ENCODE measurements around the gene FGFBP2. TPM values are rescaled to one million over a fixed set of nuclear protein-coding genes. Genes with fewer than 3 reads are reported as not detected.

Gene FGFBP2
- total RNA-seq, 1 donor from 2014 or later: 2.0 TPM

DNA sequence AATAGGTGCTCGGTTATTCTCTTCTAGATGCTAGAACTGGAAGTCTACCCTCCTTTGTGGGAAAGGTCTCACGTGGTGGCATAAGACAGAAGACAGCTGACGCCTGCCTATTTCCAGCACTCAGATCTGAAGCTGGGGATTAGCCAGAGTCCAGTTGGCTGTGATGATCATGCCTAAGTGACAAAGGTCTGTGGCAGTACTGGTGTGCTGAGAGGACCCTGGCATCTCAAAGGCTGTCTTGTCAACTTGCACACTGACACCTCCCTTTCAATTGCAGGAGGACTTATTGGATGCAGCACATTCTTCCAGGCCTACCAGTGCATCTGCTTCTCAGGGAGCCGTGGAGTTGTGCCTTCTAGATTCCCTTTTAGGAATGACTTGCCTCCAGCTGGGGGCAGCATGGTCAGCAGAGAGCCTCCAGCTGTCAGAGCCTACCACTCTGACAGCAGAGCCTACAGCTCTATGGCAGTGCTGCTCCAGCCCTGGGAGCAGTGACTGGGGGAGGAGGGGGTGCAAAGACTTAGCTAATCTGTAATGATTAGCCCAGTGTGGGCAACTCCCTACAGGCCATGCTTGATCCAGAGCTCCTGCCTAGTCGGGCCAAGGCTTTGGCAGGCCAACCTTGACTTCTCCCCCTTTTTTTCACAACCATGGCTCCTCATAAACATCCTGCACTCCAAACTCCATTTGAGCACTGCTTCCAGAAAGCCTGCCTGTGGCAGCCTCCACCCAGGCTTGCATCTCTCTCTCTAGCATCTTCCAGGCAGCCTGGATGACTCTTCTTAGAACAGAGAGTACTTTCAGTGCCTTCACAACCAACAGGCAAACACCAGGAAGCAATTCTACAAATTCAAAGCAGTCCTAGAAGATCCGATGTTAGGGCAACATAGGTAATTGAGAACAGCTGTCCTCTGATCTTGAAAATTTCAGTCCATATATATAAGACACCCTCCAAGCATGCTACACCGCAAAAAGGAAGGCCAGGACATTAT lies 13.8 kb upstream of the FGFBP2 start:
- intact Hi-C loops (cut with DNase I): no loop called here
- ATAC-seq (ENCODE audit: poor library complexity): peak; percentile 89
- no peak for DNase-seq

DNA sequence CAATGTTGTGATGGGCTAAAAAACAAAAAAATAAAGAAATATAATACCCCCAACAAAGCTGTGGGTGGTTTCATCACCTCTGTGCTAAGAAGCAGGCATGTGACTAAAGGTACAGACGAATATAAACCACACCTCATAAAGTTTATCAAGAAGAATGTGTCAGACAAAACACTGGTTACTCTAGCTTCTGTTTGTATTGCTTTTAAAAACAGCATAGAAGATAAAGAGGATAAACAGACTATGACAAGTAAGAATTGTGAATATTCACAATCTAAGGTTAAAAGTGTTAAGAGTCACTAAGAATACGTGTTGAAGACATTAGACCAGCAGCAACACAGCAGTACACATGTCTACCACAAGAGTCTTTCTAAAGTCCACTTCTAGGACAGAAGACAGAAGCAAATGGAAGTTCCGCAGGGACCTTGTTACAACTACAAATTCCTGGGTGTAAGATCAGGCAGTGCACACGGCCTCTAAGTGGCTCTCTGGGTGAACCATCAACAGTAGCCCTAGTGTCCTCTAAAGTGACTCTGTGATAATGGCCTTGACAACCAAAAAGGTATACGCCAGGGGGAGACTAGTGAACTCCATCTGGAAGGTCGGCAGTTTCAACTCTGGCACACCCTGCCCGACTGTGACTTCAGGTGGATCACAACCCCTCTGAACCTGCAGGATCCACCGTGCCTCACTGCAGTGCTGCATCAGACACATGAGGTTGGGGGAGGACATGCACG lies 8.3 kb upstream of the FGFBP2 start:
- DNase-seq: no peak
- intact Hi-C loops (cut with DNase I): no loop called here
- no peak for ATAC-seq (ENCODE audit: poor library complexity)

DNA sequence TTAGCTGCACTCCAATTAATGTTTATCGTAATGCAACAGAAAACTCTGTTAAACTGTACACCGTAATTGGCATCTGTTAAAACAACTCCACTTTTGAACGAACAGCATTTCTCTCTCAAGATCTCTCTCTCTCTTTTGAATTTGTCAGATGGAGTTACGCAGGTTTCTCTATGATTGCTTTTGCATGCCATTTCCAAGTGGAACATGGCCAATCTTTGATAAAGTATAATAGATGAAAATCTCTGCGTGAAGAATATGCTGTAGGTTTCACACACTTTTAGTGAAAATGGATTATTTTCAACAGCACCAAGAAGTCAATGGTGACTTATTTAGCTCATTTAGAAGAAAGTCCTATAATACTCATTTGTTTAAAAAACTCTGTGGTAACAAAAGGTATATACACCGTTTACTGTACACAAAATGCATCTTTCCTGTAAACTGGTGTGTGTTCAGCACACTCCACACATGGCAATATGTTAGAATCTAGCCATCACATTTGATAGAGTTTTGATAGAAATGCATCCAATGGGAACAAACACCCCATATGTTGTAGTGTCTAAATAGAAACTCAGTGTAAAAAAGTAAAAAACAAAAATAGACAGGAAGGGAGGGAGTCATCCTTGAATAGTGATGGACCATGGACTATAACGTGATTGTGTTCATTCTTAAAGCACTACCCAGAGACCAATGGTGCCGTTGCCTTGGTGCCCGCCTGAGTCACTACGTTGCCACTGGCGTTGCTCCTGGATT lies 5.8 kb upstream of the FGFBP2 start:
- ATAC-seq (ENCODE audit: poor library complexity): no peak
- intact Hi-C loops (cut with DNase I): no loop called here
- DNase-seq: no peak

DNA sequence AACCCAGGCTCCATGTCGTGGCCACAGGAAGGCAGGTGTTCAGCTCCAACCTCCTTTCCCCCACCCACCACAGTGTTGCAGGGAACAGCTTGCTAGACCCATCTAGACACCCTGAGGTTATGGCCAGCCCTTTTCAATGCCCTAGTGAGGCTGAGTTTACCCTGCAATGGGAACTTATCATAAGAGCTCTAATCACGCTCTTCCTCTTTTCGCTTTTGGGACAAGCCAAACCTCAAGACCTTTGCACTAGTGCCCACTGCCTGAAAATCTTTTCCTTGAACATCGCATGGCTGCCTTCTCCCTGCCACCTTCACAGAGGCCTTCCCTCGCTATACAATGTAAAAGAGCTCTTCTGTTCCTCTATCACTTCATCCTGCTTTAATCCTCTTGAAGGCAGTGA lies 2.4 kb upstream of the FGFBP2 start:
- no peak for ATAC-seq (ENCODE audit: poor library complexity)
- DNase-seq: no peak
- intact Hi-C loops (cut with DNase I): no loop called here

GRCh38 chr4:15964159-15964558 lies 1.2 kb upstream of the FGFBP2 start:
- no peak for DNase-seq
- intact Hi-C loops (cut with DNase I): no loop called here
- no peak for ATAC-seq (ENCODE audit: poor library complexity)

DNA sequence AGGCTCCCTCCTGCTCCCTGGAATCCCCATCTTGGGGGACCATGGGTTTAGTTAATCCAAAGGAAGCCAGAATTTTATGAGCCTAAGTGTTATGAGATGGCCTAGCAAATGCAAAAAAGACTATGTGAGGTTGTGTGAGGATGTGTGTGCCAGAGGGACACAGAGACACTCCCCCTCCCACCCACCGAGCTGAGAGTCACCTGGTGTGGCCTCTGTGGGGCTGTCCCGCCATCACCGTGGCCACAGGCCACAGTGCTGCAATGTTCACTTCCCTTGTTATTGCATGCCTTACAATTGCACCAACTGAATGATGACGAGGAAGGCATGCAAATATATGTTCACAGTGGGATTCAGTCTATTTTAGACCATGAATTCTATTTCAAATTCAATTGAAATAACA lies 601 bp upstream of the FGFBP2 start:
- ATAC-seq (ENCODE audit: poor library complexity) (no peak), DNase-seq (no peak)
- intact Hi-C loops (cut with DNase I): no loop called here

- ATAC-seq (ENCODE audit: poor library complexity): peak; percentile 50
- DNase-seq: no peak
- intact Hi-C loops (cut with DNase I): no loop called here
Observed at GRCh38 chr4:15961781-15962510, 1.0 kb downstream of the FGFBP2 start.

DNA sequence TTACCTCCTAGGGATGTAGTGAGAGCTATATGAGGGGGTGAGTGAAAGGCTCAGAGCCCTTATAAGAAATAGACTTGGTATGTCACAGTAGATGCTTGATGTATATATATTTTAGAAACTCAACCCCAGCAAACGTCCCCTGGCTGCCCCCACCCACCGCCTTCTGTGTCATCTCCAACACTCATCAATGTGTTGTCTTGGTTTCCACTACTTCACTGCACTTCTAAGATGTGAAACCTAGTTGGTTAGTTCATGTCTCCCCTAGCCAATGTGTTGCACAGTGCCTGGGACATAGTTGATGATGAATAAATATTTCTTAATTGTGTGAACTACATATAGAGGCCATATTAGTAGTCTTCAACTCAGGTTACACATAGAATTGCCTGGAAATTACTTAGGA lies 4.4 kb downstream of the FGFBP2 start:
- intact Hi-C loops (cut with DNase I): loop anchor here (5.0 kb wide), 3 partner anchors 76 to 226 kb away; no protein-coding TSS in a partner anchor
- DNase-seq: no peak
- ATAC-seq (ENCODE audit: poor library complexity): no peak

DNA sequence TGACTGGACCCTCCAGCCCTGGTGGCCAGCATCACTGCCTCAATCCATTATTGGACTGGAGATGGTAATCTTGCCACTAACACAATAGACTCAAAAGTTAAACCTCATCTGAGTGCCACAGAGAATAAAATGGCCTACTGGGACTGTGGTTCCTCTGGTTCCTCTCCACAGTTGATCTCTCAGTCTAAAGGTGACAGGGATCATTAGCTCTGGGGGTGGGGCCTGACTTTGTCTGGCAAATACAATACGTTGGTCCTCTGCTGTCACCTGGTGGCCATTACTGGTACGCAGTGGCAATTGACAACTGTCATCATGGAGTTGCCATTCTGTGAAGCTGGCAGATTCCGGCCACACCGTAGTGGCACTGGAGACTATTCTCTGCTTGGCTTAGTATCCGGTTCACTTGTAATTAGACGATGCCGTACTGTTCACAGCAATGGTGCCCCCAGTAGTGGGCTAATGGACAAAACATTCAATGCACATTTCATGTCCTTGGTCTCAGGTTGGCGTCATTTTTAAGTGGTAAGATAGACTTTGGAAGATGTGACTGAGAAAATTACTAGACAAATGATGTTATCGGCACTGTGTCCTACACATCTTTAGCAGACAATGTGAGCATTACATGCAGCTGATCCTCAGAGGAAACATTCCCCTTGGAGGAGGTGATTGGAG lies 6.7 kb downstream of the FGFBP2 start:
- intact Hi-C loops (cut with DNase I): loop anchor here (5.0 kb wide), 3 partner anchors 74 to 224 kb away; no protein-coding TSS in a partner anchor

GRCh38 chr4:15955670-15956069 lies 7.3 kb downstream of the FGFBP2 start:
- DNase-seq: no peak
- intact Hi-C loops (cut with DNase I): loop anchor here (5.0 kb wide), 3 partner anchors 73 to 223 kb away; no protein-coding TSS in a partner anchor
- ATAC-seq (ENCODE audit: poor library complexity): peak; percentile 18

More for the DNA sequence above, 6.7 kb downstream of the FGFBP2 start:
- DNase-seq (peak; percentile 80), ATAC-seq (ENCODE audit: poor library complexity) (peak; percentile 94)

GRCh38 chr4:15953625-15954024 lies 9.3 kb downstream of the FGFBP2 start:
- ATAC-seq (ENCODE audit: poor library complexity): no peak
- intact Hi-C loops (cut with DNase I): no loop called here
- no peak for DNase-seq

DNA sequence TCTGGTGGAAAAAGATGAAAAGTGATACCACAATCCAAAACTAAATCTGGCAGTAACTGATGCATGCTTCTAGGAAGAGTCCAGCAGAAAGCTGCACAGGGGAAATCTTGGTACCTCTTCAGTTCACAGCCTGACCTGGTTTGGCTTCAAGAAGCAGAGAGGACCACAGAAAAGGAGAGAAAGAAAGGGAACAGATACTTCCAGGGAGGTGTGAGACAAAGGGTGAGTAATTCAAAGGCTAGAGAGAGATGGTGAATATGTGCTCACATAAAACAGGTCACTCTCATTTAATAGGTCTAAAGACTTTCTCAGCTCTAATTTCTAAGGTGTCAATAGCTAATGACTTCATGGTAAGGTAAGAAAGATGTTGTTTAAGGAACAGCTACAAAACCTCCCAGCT lies 11.2 kb downstream of the FGFBP2 start:
- intact Hi-C loops (cut with DNase I): no loop called here
- no peak for DNase-seq
- ATAC-seq (ENCODE audit: poor library complexity): no peak

- intact Hi-C loops (cut with DNase I): no loop called here
- ATAC-seq (ENCODE audit: poor library complexity) (no peak), DNase-seq (no peak)
Observed at GRCh38 chr4:15948826-15949225, 14.1 kb downstream of the FGFBP2 start.

- no peak for DNase-seq
- intact Hi-C loops (cut with DNase I): no loop called here
Observed at GRCh38 chr4:15947684-15948083, 15.3 kb downstream of the FGFBP2 start.

GRCh38 chr4:15945516-15945915 lies 17.5 kb downstream of the FGFBP2 start:
- ATAC-seq (ENCODE audit: poor library complexity): no peak
- DNase-seq: no peak
- intact Hi-C loops (cut with DNase I): no loop called here

More at GRCh38 chr4:15947684-15948083, 15.3 kb downstream of the FGFBP2 start:
- no peak for ATAC-seq (ENCODE audit: poor library complexity)

DNA sequence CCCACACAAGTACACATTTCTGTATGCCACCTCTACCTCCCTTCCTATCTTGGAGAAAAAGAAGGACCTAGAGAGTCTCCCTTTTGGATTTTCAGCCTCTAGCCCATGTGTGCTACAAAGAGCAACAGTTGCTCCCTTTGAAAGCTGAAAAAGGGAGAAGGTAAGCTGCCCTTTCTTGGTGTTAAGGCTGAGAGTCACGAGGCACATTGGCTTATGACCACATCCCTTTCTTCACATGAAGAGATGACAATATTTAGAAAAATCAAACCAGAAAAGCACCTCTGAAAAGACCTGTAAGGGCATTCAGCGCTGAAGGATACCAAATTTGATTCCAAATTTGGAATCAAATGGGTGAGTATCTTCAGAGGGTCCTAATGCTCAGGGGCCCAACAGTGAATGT lies 18.1 kb downstream of the FGFBP2 start:
- intact Hi-C loops (cut with DNase I): no loop called here
- no peak for ATAC-seq (ENCODE audit: poor library complexity)
- DNase-seq: no peak

GRCh38 chr4:15942283-15942682 lies 20.7 kb downstream of the FGFBP2 start:
- ATAC-seq (ENCODE audit: poor library complexity) (no peak), DNase-seq (no peak)
- intact Hi-C loops (cut with DNase I): no loop called here

- intact Hi-C loops (cut with DNase I): no loop called here
- no peak for ATAC-seq (ENCODE audit: poor library complexity)
Observed at GRCh38 chr4:15938640-15939039, 24.3 kb downstream of the FGFBP2 start, which contains the start of gene FGFBP1. TSS of gene FGFBP1 (minus strand) at chr4:15938740. CDS start at chr4:15936632, 2,108 bp downstream.

More at GRCh38 chr4:15938640-15939039, 24.3 kb downstream of the FGFBP2 start, which contains the start of gene FGFBP1:
- DNase-seq: no peak

All from Right ventricle myocardium superior (tissue), 1 donor.